A673 (cell line): ENCODE results near the gene THPO.

Source experiments
- CTCF ChIP-seq: fragments of 300-800, 200-600 bp; sonication (generic); conservative IDR thresholded peaks from 2 replicates; pipeline ENCODE4 v1.5.1; 2017; ENCODE audit warnings: low read depth, mild to moderate bottlenecking, antibody characterized with exemption, low read length, moderate library complexity, mixed read lengths
- EZH2 ChIP-seq: fragments of 200-600 bp; sonication (generic); IDR thresholded peaks from 2 replicates; pipeline ENCODE4 v1.6.1; 2017; ENCODE audit warnings: borderline replicate concordance, low read depth, mild to moderate bottlenecking, mixed read lengths, antibody characterized with exemption, low read length; ENCODE audit not compliant: poor library complexity, severe bottlenecking

- TF ChIP-seq CTCF: no peak
- peak; percentile 58 for TF ChIP-seq EZH2
Measured at GRCh38 chr3:184379358-184380184, 1.6 kb upstream of the THPO start, which contains the start of gene CHRD.
